HepG2 (cell line): ENCODE data around the gene NEURL1. TPM values are rescaled to one million over a fixed set of nuclear protein-coding genes. Genes with fewer than 3 reads are reported as not detected.
"Not testable (repeated sequence)": the region's sequence is repeated elsewhere in the genome, so short reads cannot be mapped to it uniquely, and the experiment has no call there.

Experiments used
- ATAC-seq: fragments of 200-7000 bp; cut with Tn5 transposase; 3 replicates; pipeline ENCODE4 v1.9.1; 2020; ENCODE audit warnings: mild to moderate bottlenecking, moderate library complexity
- BruUV-seq: library from RNA; stranded (reverse); fragments of 400-500 nt; replicated peaks from 2 replicates; lab custom pipeline; 2021; lab: Mats Ljungman, UMichigan
- CTCF ChIA-PET: fragments of 300-600 bp; formaldehyde crosslinking; extraction: SDS; loops from one replicate; lab custom pipeline; 2021; ENCODE audit warnings: low total read pairs, inconsistent platforms, low intra/inter-chr PET ratio; lab: Yijun Ruan, JAX
- POLR2A ChIA-PET: fragments of 350-600 bp; sonication (Branson Sonifier 250); formaldehyde crosslinking; loops from one replicate; lab custom pipeline; 2020; ENCODE audit warnings: antibody characterized with exemption, inconsistent platforms; lab: Yijun Ruan, JAX
- DNase-seq: peaks from one replicate; pipeline ENCODE4 v3.0.0-alpha.2; 2015; ENCODE audit warnings: low spot score
- FAIRE-seq: peaks from 3 replicates; lab custom pipeline; 2011; peaks lifted over from hg19 to GRCh38; lab: Jason Lieb, UNC
- H2AFZ ChIP-seq: one replicate; pipeline ENCODE4 v1.6.1; 2011; ENCODE audit warnings: low read length, inconsistent platforms
- H3K27ac ChIP-seq: fragments of 300-600 bp; 3 replicates; pipeline ENCODE4 v1.8.0; 2011; ENCODE audit warnings: mixed run types, mild to moderate bottlenecking, mixed read lengths, low read length, inconsistent platforms; ENCODE audit not compliant: insufficient read depth; ENCODE audit errors: extremely low read length
- H3K27me3 ChIP-seq, 2 experiments: fragments of 200-600 bp in 1 of 2; 2 replicates in 1 of 2; 3 replicates in 1 of 2; pipeline versions ENCODE4 v1.6.0 to v1.8.0; 2011; ENCODE audit warnings: low read length in 2 of 2, mild to moderate bottlenecking in 2 of 2, moderate library complexity in 2 of 2, inconsistent platforms in 1 of 2; ENCODE audit not compliant: insufficient read depth in 2 of 2, control insufficient read depth in 1 of 2
- H3K36me3 ChIP-seq, 2 experiments: fragments of 200-600 bp in 1 of 2; replicated peaks in 1 of 2; 2 replicates in 1 of 2; 3 replicates in 1 of 2; pipeline versions ENCODE4 v1.5.1 to v1.8.0; 2011; ENCODE audit warnings: low read length in 2 of 2, inconsistent platforms in 1 of 2; ENCODE audit not compliant: insufficient read depth in 2 of 2, control insufficient read depth in 1 of 2
- H3K4me1 ChIP-seq: 2 replicates; pipeline ENCODE4 v1.5.1; 2012; ENCODE audit warnings: low read length, inconsistent platforms; ENCODE audit not compliant: insufficient read depth
- H3K4me2 ChIP-seq: 2 replicates; pipeline ENCODE4 v1.6.0; 2011; ENCODE audit warnings: low read depth, low read length, inconsistent platforms
- H3K4me3 ChIP-seq, 3 experiments: fragments of 200-600 bp in 1 of 3; sonication (generic), shearing (Covaris generic) in 1 of 3; replicated peaks in 1 of 3; 2 replicates each; pipeline ENCODE4 v1.5.1; 2011 to 2016; ENCODE audit warnings: low read length in 3 of 3, inconsistent platforms in 2 of 3, low read depth in 2 of 3, mild to moderate bottlenecking in 2 of 3, control low read depth in 1 of 3, mixed read lengths in 1 of 3; ENCODE audit not compliant: insufficient read depth in 1 of 3
- H3K79me2 ChIP-seq: one replicate; pipeline ENCODE4 v1.6.1; 2011; ENCODE audit warnings: low read length, inconsistent platforms; ENCODE audit not compliant: insufficient read depth
- H3K9ac ChIP-seq: 2 replicates; pipeline ENCODE4 v1.6.0; 2011; ENCODE audit warnings: mild to moderate bottlenecking, low read depth, low read length, inconsistent platforms; ENCODE audit not compliant: insufficient read depth
- H3K9me3 ChIP-seq: 2 replicates; pipeline ENCODE4 v1.5.1; 2012; ENCODE audit warnings: mild to moderate bottlenecking, low read length
- H4K20me1 ChIP-seq: 2 replicates; pipeline ENCODE4 v1.6.0; 2011; ENCODE audit warnings: inconsistent platforms, mild to moderate bottlenecking, low read length, moderate library complexity; ENCODE audit not compliant: insufficient read depth
- ATM ChIP-seq: fragments of 450-650 bp; IDR thresholded peaks from 2 replicates; pipeline ENCODE4 v1.7.1; 2017; ENCODE audit warnings: mild to moderate bottlenecking, borderline replicate concordance
- ZBTB25 ChIP-seq: IDR thresholded peaks from 2 replicates; pipeline ENCODE4 v1.6.1; 2018; ENCODE audit warnings: missing genetic modification reagents
- ZNF350 ChIP-seq: sonication (generic); formaldehyde crosslinking; IDR thresholded peaks from 2 replicates; pipeline ENCODE4 v1.4.0; 2020; ENCODE audit warnings: mild to moderate bottlenecking, low read depth, missing genetic modification reagents, borderline replicate concordance
- ZNF441 ChIP-seq: sonication (generic); formaldehyde crosslinking; IDR thresholded peaks from 2 replicates; pipeline ENCODE4 v1.7.0; 2021; ENCODE audit warnings: missing genetic modification reagents, borderline replicate concordance
- ZNF775 ChIP-seq: sonication (generic); formaldehyde crosslinking; IDR thresholded peaks from 2 replicates; pipeline ENCODE4 v1.4.0; 2020; ENCODE audit warnings: missing genetic modification reagents, mild to moderate bottlenecking, moderate library complexity, borderline replicate concordance
- WGBS: methylation state at CpG from one replicate; pipeline ENCODE4 v1.1.6; 2017; ENCODE audit warnings: low lambda C conversion rate; 5-methylcytosine and 5-hydroxymethylcytosine counted together
- in situ Hi-C: cut with HindIII; loops from 2 replicates; pipeline ENCODE4 v1.10.0; 2017; ENCODE audit warnings: low pct_unique_long_range_greater_than_20kb; ENCODE audit not compliant: extremely low pct_ligation_motif_present
- intact Hi-C: fragments of 100-400 bp; cut with micrococcal nuclease; formaldehyde crosslinking; loops from one replicate; pipeline ENCODE4 v1.10.0; 2022; ENCODE audit not compliant: unreplicated experiment
- polyA plus RNA-seq, 8 experiments: library from polyadenylated mRNA; depleted of rRNA in 3 of 8; stranded (reverse) in 7 of 8; unstranded in 1 of 8; fragments of >200 nt; fragmentation: Illumina TruSeq in 4 of 8; extraction: Trizol in 4 of 8; gene quantifications; 2 replicates each; pipeline versions ENCODE4 v1.2.1 to v1.2.3, GENCODE V29; 2011 to 2016; ENCODE audit warnings: low read depth in 4 of 8, missing spikeins in 1 of 8, mixed read lengths in 1 of 8; ENCODE audit not compliant: insufficient read depth in 1 of 8
- total RNA-seq, 5 experiments: library from RNA; depleted of rRNA; stranded (reverse); fragments of >200 nt; fragmentation: Illumina TruSeq; extraction: Trizol; gene quantifications; 2 replicates each; pipeline ENCODE4 v1.2.3, GENCODE V29; 2016; ENCODE audit warnings: low read depth in 1 of 5
- TF ChIP-seq, protein P1 (sequence below): sonication (generic); formaldehyde crosslinking; IDR thresholded peaks from 2 replicates; pipeline ENCODE4 v1.8.1; 2022; ENCODE audit warnings: low read depth, mild to moderate bottlenecking, missing genetic modification reagents

Gene NEURL1
- total and polyA plus RNA-seq, 2 of the 13 experiments (the other 11 are each of a cell fraction or from before 2014, with no cell fraction given) = not detected

GRCh38 chr10:103517234-103518085, 24.0 kb downstream of the NEURL1 start:
- Histone ChIP-seq H2AFZ (no peak overlapping the region), H3K27ac (no peak overlapping the region), H3K4me1 (peaks cover 34% of the 10 kb centered on the region), H3K4me2 (no peak overlapping the region), H3K4me3 (no peak overlapping the region), H3K79me2 (no peaks in the 10 kb centered on the region), H3K9ac (no peak overlapping the region), H3K27me3 (peaks cover 0 to 7% of the 10 kb centered on the region in 2 experiments; a peak in 1 of 5 replicates), H3K36me3 (no peaks in the 10 kb centered on the region), H4K20me1 (no peaks in the 10 kb centered on the region), H3K9me3 (no peaks in the 10 kb centered on the region)
- DNase-seq (no peak), ATAC-seq (no peak), FAIRE-seq (no peak)
- BruUV-seq = no TSS peak
- in situ Hi-C loops = no loop called here
- intact Hi-C loops = no loop called here
- WGBS = 79% methylated on average over 5 of the region's 5 CpGs
- CTCF ChIA-PET = no interaction called here
- no peak for TF ChIP-seq ZNF441 (CRISPR knock-in tag)
- no peak for TF ChIP-seq ZNF350 (CRISPR knock-in tag)
- no peak for TF ChIP-seq ZNF775 (CRISPR knock-in tag)
- POLR2A ChIA-PET = no interaction called here

DNA sequence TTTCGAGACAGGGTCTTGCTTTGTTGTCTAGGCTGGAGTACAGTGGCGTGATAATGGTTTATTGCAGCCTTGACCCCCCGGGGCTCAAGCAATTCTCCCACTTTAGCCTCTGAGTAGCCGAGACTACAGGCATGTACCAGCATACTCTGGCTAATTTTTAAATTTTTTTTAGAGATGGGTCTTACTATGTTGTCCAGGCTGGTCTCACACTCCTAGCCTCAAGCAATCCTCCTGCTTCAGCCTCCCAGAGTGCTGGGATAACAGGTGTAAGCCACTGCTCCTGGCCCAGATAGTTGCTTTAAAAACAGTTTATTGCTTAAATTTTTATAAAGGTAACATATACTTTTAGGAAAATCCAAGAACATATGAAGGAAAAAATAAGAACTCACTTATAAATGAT, 26.3 kb downstream of the NEURL1 start:
- DNase-seq (no peak), ATAC-seq (no peak), FAIRE-seq (no peak)
- Histone ChIP-seq H2AFZ (no peak overlapping the region), H3K79me2 (no peaks in the 10 kb centered on the region), H3K4me3 (no peak overlapping the region), H3K4me2 (no peak overlapping the region), H4K20me1 (no peaks in the 10 kb centered on the region), H3K9me3 (no peaks in the 10 kb centered on the region), H3K4me1 (peaks cover 11% of the 10 kb centered on the region), H3K36me3 (no peaks in the 10 kb centered on the region), H3K27me3 (peaks cover 1 to 7% of the 10 kb centered on the region in 2 experiments; a peak in 2 of 5 replicates), H3K9ac (no peak overlapping the region), H3K27ac (no peak overlapping the region)
- TF ChIP-seq, protein P1, sequence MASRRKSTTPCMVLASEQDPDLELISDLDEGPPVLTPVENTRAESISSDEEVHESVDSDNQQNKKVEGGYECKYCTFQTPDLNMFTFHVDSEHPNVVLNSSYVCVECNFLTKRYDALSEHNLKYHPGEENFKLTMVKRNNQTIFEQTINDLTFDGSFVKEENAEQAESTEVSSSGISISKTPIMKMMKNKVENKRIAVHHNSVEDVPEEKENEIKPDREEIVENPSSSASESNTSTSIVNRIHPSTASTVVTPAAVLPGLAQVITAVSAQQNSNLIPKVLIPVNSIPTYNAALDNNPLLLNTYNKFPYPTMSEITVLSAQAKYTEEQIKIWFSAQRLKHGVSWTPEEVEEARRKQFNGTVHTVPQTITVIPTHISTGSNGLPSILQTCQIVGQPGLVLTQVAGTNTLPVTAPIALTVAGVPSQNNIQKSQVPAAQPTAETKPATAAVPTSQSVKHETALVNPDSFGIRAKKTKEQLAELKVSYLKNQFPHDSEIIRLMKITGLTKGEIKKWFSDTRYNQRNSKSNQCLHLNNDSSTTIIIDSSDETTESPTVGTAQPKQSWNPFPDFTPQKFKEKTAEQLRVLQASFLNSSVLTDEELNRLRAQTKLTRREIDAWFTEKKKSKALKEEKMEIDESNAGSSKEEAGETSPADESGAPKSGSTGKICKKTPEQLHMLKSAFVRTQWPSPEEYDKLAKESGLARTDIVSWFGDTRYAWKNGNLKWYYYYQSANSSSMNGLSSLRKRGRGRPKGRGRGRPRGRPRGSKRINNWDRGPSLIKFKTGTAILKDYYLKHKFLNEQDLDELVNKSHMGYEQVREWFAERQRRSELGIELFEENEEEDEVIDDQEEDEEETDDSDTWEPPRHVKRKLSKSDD = no peak
- TF ChIP-seq ZBTB25 (CRISPR knock-in tag) (no peak), ATM (no peak)
- ChIA-PET CTCF (no interaction called here), POLR2A (no interaction called here)
- 8% methylated on average over 4 of the region's 4 CpGs for WGBS
- intact Hi-C loops = no loop called here
- BruUV-seq = no TSS peak
- in situ Hi-C loops = no loop called here

GRCh38 chr10:103522006-103522405, 28.5 kb downstream of the NEURL1 start:
- intact Hi-C loops, DNase-seq, H3K36me3 ChIP-seq, H4K20me1 ChIP-seq, FAIRE-seq, POLR2A ChIA-PET, ATAC-seq, H3K9ac ChIP-seq, BruUV-seq, H3K4me2 ChIP-seq, H3K27me3 ChIP-seq, H3K79me2 ChIP-seq, in situ Hi-C loops, H3K4me1 ChIP-seq, H3K4me3 ChIP-seq, H3K27ac ChIP-seq, H3K9me3 ChIP-seq, H2AFZ ChIP-seq, CTCF ChIA-PET: not testable (repeated sequence)
- WGBS = 49% methylated on average over 7 of the region's 7 CpGs
